ENCODE measurements around the gene MRPL53.

Gene MRPL53

DNA sequence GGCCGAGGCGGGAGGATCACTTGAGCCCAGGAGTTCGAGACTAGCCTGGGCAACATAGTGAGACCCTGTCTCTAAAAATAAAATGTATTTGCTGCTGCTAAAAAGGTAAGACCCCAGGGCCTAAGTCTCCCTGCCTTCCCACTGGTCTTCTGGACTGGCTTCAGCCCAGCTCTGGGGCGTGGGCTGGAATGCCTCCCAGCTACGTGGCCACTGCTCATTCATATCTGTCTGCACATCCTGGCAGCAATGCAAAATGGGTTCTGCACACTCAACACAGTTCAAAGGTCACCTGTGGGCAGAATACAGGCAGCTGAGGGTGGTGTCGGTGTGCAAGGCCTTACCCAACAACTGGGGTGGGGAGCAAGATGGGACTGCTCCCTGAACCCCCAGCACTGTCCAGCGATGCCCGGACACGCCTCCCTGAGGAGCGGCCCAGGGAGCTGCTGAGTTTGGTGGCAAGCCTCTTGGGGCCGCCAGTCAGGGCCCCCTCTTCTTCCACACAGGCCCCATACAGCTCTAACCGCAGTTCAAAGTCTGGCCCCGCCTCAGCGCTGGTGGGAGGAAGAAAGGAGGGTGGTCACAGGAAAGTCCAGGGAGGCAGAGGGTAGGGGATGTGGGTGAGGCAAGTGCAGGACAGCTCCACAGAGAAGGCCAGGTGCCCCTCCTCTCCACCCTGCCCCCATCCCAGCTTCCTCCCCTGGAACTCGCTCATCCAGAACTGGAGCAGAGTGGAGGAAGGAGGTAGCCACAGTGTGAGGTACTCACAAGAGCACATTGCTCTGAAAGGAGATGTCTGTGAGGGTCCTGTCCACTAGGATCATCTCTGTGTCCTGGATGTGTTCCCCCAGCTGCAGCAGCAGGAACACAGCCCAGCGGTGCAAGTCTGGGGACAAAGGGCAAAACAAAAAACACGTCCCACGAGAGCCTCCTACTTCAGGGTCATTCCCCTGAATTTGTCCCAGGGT, 42.7 kb downstream of the MRPL53 start:
- Histone ChIP-seq H3K4ac (ENCODE audit: low read depth in 1 of 2, low read length in 2 of 2) (no peak overlapping the region), H3K36me3 (ENCODE audit: control insufficient read depth in 1 of 2, insufficient read depth in 2 of 2, low read depth in 1 of 2, low read length in 2 of 2) (peaks cover 62 to 70% of the 10 kb centered on the region in 2 experiments), H2BK120ac (ENCODE audit: low read depth, low read length) (no peak overlapping the region), H3K27ac (ENCODE audit: low read length, poor library complexity, severe bottlenecking) (no peak overlapping the region), H2AK5ac (ENCODE audit: low read length, severe bottlenecking) (no peak overlapping the region), H2BK12ac (ENCODE audit: low read length in 2 of 2) (no peak overlapping the region), H3K14ac (ENCODE audit: low read length in 2 of 2) (no peak overlapping the region), H3K4me3 (ENCODE audit: insufficient read depth in 1 of 2, low read depth in 1 of 2, low read length in 2 of 2) (no peak overlapping the region), H2BK15ac (ENCODE audit: low read depth, poor library complexity, severe bottlenecking) (no peak overlapping the region), H2AFZ (ENCODE audit: low read depth, low read length) (no peak overlapping the region), H3K79me1 (replicated peaks; ENCODE audit: low read length, poor library complexity, severe bottlenecking) (peaks cover 17% of the 10 kb centered on the region), H3K4me2 (ENCODE audit: low read length, poor library complexity, severe bottlenecking) (no peak overlapping the region), H4K8ac (ENCODE audit: low read length) (no peak overlapping the region), H2BK5ac (ENCODE audit: low read depth, low read length, poor library complexity, severe bottlenecking) (no peak overlapping the region), H3K27me3 (ENCODE audit: control insufficient read depth in 1 of 2, insufficient read depth in 1 of 2, low read length in 2 of 2) (no peaks in the 10 kb centered on the region), H3K23ac (ENCODE audit: low read length in 2 of 2) (no peak overlapping the region), H3K9ac (ENCODE audit: low read length) (no peak overlapping the region), H4K91ac (ENCODE audit: low read length) (no peak overlapping the region), H3K9me3 (ENCODE audit: control insufficient read depth, low read length) (no peaks in the 10 kb centered on the region), H3K4me1 (ENCODE audit: control insufficient read depth, insufficient read depth, low read depth, low read length) (peaks cover 14% of the 10 kb centered on the region), H3K18ac (ENCODE audit: low read depth in 1 of 2, low read length in 2 of 2) (no peak overlapping the region)
- DNase-seq, result no peak
- whole genome bisulfite sequencing, result 95% methylated on average over 14 of the region's 18 CpGs

GRCh38 chr2:74428675-74429074, 43.8 kb downstream of the MRPL53 start:
- peaks cover 65 to 71% of the 10 kb centered on the region in 2 experiments for H3K36me3 ChIP-seq (ENCODE audit: control insufficient read depth in 1 of 2, insufficient read depth in 2 of 2, low read depth in 1 of 2, low read length in 2 of 2)
- H4K91ac ChIP-seq (ENCODE audit: low read length), result no peak overlapping the region
- H3K4me2 ChIP-seq (ENCODE audit: low read length, poor library complexity, severe bottlenecking), result no peak overlapping the region
- H3K27ac ChIP-seq (ENCODE audit: low read length, poor library complexity, severe bottlenecking), result no peak overlapping the region
- peaks cover 14% of the 10 kb centered on the region for H3K4me1 ChIP-seq (ENCODE audit: control insufficient read depth, insufficient read depth, low read depth, low read length)
- no peak overlapping the region for H3K14ac ChIP-seq (ENCODE audit: low read length in 2 of 2)
- no peak overlapping the region for H2BK120ac ChIP-seq (ENCODE audit: low read depth, low read length)
- H2BK15ac ChIP-seq (ENCODE audit: low read depth, poor library complexity, severe bottlenecking), result no peak overlapping the region
- no peaks in the 10 kb centered on the region for H3K9me3 ChIP-seq (ENCODE audit: control insufficient read depth, low read length)
- H2BK5ac ChIP-seq (ENCODE audit: low read depth, low read length, poor library complexity, severe bottlenecking), result no peak overlapping the region
- H3K79me1 ChIP-seq (replicated peaks; ENCODE audit: low read length, poor library complexity, severe bottlenecking), result peaks cover 15% of the 10 kb centered on the region
- H2AFZ ChIP-seq (ENCODE audit: low read depth, low read length), result no peak overlapping the region
- H2AK5ac ChIP-seq (ENCODE audit: low read length, severe bottlenecking), result no peak overlapping the region
- no peak overlapping the region for H3K9ac ChIP-seq (ENCODE audit: low read length)
- H3K4me3 ChIP-seq (ENCODE audit: insufficient read depth in 1 of 2, low read depth in 1 of 2, low read length in 2 of 2), result no peak overlapping the region
- H3K27me3 ChIP-seq (ENCODE audit: control insufficient read depth in 1 of 2, insufficient read depth in 1 of 2, low read length in 2 of 2), result no peaks in the 10 kb centered on the region
- H3K18ac ChIP-seq (ENCODE audit: low read depth in 1 of 2, low read length in 2 of 2), result no peak overlapping the region
- no peak for DNase-seq
- no peak overlapping the region for H3K4ac ChIP-seq (ENCODE audit: low read depth in 1 of 2, low read length in 2 of 2)
- 93% methylated on average over 3 of the region's 5 CpGs for WGBS
- no peak overlapping the region for H2BK12ac ChIP-seq (ENCODE audit: low read length in 2 of 2)
- no peak overlapping the region for H3K23ac ChIP-seq (ENCODE audit: low read length in 2 of 2)
- no peak overlapping the region for H4K8ac ChIP-seq (ENCODE audit: low read length)

- no peak overlapping the region for H2BK120ac ChIP-seq (ENCODE audit: low read depth, low read length)
- no peak for DNase-seq
- H3K9ac ChIP-seq (ENCODE audit: low read length), result no peak overlapping the region
- no peak overlapping the region for H2BK5ac ChIP-seq (ENCODE audit: low read depth, low read length, poor library complexity, severe bottlenecking)
- no peak overlapping the region for H3K4me3 ChIP-seq (ENCODE audit: insufficient read depth in 1 of 2, low read depth in 1 of 2, low read length in 2 of 2)
- H2BK12ac ChIP-seq (ENCODE audit: low read length in 2 of 2), result no peak overlapping the region
- H3K9me3 ChIP-seq (ENCODE audit: control insufficient read depth, low read length), result no peaks in the 10 kb centered on the region
- no peak overlapping the region for H2BK15ac ChIP-seq (ENCODE audit: low read depth, poor library complexity, severe bottlenecking)
- no peaks in the 10 kb centered on the region for H3K27me3 ChIP-seq (ENCODE audit: control insufficient read depth in 1 of 2, insufficient read depth in 1 of 2, low read length in 2 of 2)
- H3K4me1 ChIP-seq (ENCODE audit: control insufficient read depth, insufficient read depth, low read depth, low read length), result peaks cover 14% of the 10 kb centered on the region
- H3K79me1 ChIP-seq (replicated peaks; ENCODE audit: low read length, poor library complexity, severe bottlenecking), result peaks cover 13% of the 10 kb centered on the region
- H3K27ac ChIP-seq (ENCODE audit: low read length, poor library complexity, severe bottlenecking), result no peak overlapping the region
- H2AFZ ChIP-seq (ENCODE audit: low read depth, low read length), result no peak overlapping the region
- H3K4ac ChIP-seq (ENCODE audit: low read depth in 1 of 2, low read length in 2 of 2), result no peak overlapping the region
- no peak overlapping the region for H3K23ac ChIP-seq (ENCODE audit: low read length in 2 of 2)
- no peak overlapping the region for H4K91ac ChIP-seq (ENCODE audit: low read length)
- no peak overlapping the region for H3K4me2 ChIP-seq (ENCODE audit: low read length, poor library complexity, severe bottlenecking)
- H4K8ac ChIP-seq (ENCODE audit: low read length), result no peak overlapping the region
- WGBS, result 94% methylated on average over 3 of the region's 3 CpGs
- no peak overlapping the region for H3K14ac ChIP-seq (ENCODE audit: low read length in 2 of 2)
- H3K36me3 ChIP-seq (ENCODE audit: control insufficient read depth in 1 of 2, insufficient read depth in 2 of 2, low read depth in 1 of 2, low read length in 2 of 2), result peaks cover 65 to 71% of the 10 kb centered on the region in 2 experiments
- no peak overlapping the region for H3K18ac ChIP-seq (ENCODE audit: low read depth in 1 of 2, low read length in 2 of 2)
- no peak overlapping the region for H2AK5ac ChIP-seq (ENCODE audit: low read length, severe bottlenecking)
Measured at GRCh38 chr2:74427551-74427950, 44.9 kb downstream of the MRPL53 start.

GRCh38 chr2:74426181-74426758, 46.2 kb downstream of the MRPL53 start:
- H4K91ac ChIP-seq (ENCODE audit: low read length), result no peak overlapping the region
- no peak overlapping the region for H2BK12ac ChIP-seq (ENCODE audit: low read length in 2 of 2)
- H3K36me3 ChIP-seq (ENCODE audit: control insufficient read depth in 1 of 2, insufficient read depth in 2 of 2, low read depth in 1 of 2, low read length in 2 of 2), result peaks cover 55 to 61% of the 10 kb centered on the region in 2 experiments
- H3K4ac ChIP-seq (ENCODE audit: low read depth in 1 of 2, low read length in 2 of 2), result no peak overlapping the region
- DNase-seq, result no peak
- no peak overlapping the region for H2BK5ac ChIP-seq (ENCODE audit: low read depth, low read length, poor library complexity, severe bottlenecking)
- H3K14ac ChIP-seq (ENCODE audit: low read length in 2 of 2), result no peak overlapping the region
- no peaks in the 10 kb centered on the region for H3K27me3 ChIP-seq (ENCODE audit: control insufficient read depth in 1 of 2, insufficient read depth in 1 of 2, low read length in 2 of 2)
- no peak overlapping the region for H2AFZ ChIP-seq (ENCODE audit: low read depth, low read length)
- H4K8ac ChIP-seq (ENCODE audit: low read length), result no peak overlapping the region
- peaks cover 18% of the 10 kb centered on the region for H3K4me1 ChIP-seq (ENCODE audit: control insufficient read depth, insufficient read depth, low read depth, low read length)
- no peak overlapping the region for H3K9ac ChIP-seq (ENCODE audit: low read length)
- no peak overlapping the region for H3K4me3 ChIP-seq (ENCODE audit: insufficient read depth in 1 of 2, low read depth in 1 of 2, low read length in 2 of 2)
- no peak overlapping the region for H3K27ac ChIP-seq (ENCODE audit: low read length, poor library complexity, severe bottlenecking)
- H3K4me2 ChIP-seq (ENCODE audit: low read length, poor library complexity, severe bottlenecking), result no peak overlapping the region
- no peak overlapping the region for H2BK15ac ChIP-seq (ENCODE audit: low read depth, poor library complexity, severe bottlenecking)
- peaks cover 5% of the 10 kb centered on the region for H3K79me1 ChIP-seq (replicated peaks; ENCODE audit: low read length, poor library complexity, severe bottlenecking)
- 89% methylated on average over 14 of the region's 14 CpGs for WGBS
- H2BK120ac ChIP-seq (ENCODE audit: low read depth, low read length), result no peak overlapping the region
- no peak overlapping the region for H3K23ac ChIP-seq (ENCODE audit: low read length in 2 of 2)
- H3K18ac ChIP-seq (ENCODE audit: low read depth in 1 of 2, low read length in 2 of 2), result no peak overlapping the region
- no peak overlapping the region for H2AK5ac ChIP-seq (ENCODE audit: low read length, severe bottlenecking)
- no peaks in the 10 kb centered on the region for H3K9me3 ChIP-seq (ENCODE audit: control insufficient read depth, low read length)
